ENCODE results near the gene S100A3. TPM values are rescaled to one million over a fixed set of nuclear protein-coding genes. Genes with fewer than 3 reads are reported as not detected.

S100A3 gene
- total and polyA plus RNA-seq, 4 donors, result not detected

DNA sequence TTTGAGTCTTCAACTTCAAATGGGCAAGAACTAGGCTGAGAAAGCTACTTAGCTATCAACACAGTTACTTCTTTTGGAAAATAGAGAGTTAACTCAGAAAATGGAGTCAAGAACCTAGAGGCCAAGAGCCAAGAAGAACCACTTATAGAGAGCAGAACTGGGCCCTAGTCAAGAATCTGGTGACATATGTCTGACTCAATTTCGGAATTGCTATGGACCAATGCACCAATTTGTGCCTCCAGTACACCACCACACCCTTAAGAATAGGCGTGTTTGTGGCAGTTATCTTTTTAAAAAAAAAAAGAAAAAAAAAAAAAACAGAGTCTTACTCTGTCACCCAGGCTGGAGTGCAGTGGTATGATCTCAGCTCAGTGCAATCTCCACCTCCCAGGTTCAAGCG, 8.8 kb upstream of the S100A3 start:
- no peaks in the 10 kb centered on the region for H3K4me1 ChIP-seq (ENCODE audit: control insufficient read depth in 4 of 4, insufficient read depth in 4 of 4, low read length in 3 of 4)
- DNase-seq (ENCODE audit: low spot score), result no peak
- 97% methylated on average over 3 of the region's 3 CpGs for WGBS
- H3K27ac ChIP-seq (ENCODE audit: low read depth in 1 of 2, low read length in 2 of 2), result no peak overlapping the region
- H3K9ac ChIP-seq (ENCODE audit: low read depth in 1 of 2, low read length in 2 of 2), result no peak overlapping the region
- H3K9me3 ChIP-seq (ENCODE audit: control insufficient read depth in 4 of 4, low read length in 3 of 4), result no peaks in the 10 kb centered on the region
- no peaks in the 10 kb centered on the region for H3K36me3 ChIP-seq (ENCODE audit: control insufficient read depth in 4 of 4, insufficient read depth in 3 of 4, low read depth in 1 of 4, low read length in 3 of 4)
- no peak overlapping the region for H3K4me3 ChIP-seq (ENCODE audit: low read depth in 1 of 3, low read length in 3 of 3)
- TF ChIP-seq, protein P1, sequence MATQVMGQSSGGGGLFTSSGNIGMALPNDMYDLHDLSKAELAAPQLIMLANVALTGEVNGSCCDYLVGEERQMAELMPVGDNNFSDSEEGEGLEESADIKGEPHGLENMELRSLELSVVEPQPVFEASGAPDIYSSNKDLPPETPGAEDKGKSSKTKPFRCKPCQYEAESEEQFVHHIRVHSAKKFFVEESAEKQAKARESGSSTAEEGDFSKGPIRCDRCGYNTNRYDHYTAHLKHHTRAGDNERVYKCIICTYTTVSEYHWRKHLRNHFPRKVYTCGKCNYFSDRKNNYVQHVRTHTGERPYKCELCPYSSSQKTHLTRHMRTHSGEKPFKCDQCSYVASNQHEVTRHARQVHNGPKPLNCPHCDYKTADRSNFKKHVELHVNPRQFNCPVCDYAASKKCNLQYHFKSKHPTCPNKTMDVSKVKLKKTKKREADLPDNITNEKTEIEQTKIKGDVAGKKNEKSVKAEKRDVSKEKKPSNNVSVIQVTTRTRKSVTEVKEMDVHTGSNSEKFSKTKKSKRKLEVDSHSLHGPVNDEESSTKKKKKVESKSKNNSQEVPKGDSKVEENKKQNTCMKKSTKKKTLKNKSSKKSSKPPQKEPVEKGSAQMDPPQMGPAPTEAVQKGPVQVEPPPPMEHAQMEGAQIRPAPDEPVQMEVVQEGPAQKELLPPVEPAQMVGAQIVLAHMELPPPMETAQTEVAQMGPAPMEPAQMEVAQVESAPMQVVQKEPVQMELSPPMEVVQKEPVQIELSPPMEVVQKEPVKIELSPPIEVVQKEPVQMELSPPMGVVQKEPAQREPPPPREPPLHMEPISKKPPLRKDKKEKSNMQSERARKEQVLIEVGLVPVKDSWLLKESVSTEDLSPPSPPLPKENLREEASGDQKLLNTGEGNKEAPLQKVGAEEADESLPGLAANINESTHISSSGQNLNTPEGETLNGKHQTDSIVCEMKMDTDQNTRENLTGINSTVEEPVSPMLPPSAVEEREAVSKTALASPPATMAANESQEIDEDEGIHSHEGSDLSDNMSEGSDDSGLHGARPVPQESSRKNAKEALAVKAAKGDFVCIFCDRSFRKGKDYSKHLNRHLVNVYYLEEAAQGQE (IDR thresholded peaks at IDR 0.05), result no peak
- TF ChIP-seq HNF4A (conservative IDR thresholded peaks at IDR 0.05) (no peak), YY1 (IDR thresholded peaks at IDR 0.05) (no peak), JUND (IDR thresholded peaks at IDR 0.05) (no peak), FOXA2 (IDR thresholded peaks at IDR 0.05) (no peak), SP1 (IDR thresholded peaks at IDR 0.05) (no peak), RXRA (IDR thresholded peaks at IDR 0.05) (no peak), GABPA (IDR thresholded peaks at IDR 0.05 in 1 of 2, conservative IDR thresholded peaks at IDR 0.05 in 1 of 2) (no peak), TAF1 (conservative IDR thresholded peaks at IDR 0.05) (no peak)
- TF ChIP-seq, protein P2, sequence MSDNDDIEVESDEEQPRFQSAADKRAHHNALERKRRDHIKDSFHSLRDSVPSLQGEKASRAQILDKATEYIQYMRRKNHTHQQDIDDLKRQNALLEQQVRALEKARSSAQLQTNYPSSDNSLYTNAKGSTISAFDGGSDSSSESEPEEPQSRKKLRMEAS (IDR thresholded peaks at IDR 0.05), result no peak
- H3K27me3 ChIP-seq (ENCODE audit: control insufficient read depth in 4 of 4, insufficient read depth in 4 of 4, low read length in 3 of 4), result no peaks in the 10 kb centered on the region

DNA sequence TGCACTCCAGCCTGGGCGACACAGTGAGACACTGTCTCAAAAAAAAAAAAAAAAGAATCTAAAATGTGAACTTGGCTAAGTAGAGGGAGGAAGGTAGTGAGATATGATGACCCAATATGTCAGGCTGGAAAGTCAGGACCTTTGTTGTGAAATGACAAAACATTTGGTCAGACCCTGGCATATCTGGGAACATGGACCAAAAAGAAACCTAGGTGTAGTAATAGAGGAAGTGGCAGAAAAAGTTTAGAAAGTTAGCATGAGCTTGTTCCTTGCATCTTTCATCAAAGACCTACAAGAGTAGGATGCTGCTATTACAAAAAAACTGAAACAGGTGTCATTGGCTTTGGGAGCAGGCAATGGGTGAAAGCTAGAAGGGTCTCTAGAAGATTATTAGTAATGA, 7.3 kb upstream of the S100A3 start:
- H3K9me3 ChIP-seq (ENCODE audit: control insufficient read depth in 4 of 4, low read length in 3 of 4), result no peaks in the 10 kb centered on the region
- H3K9ac ChIP-seq (ENCODE audit: low read depth in 1 of 2, low read length in 2 of 2), result no peak overlapping the region
- TF ChIP-seq FOXA2 (IDR thresholded peaks at IDR 0.05), result no peak
- no peaks in the 10 kb centered on the region for H3K36me3 ChIP-seq (ENCODE audit: control insufficient read depth in 4 of 4, insufficient read depth in 3 of 4, low read depth in 1 of 4, low read length in 3 of 4)
- 90% methylated on average over 1 of the region's 1 CpG for WGBS
- no peaks in the 10 kb centered on the region for H3K27me3 ChIP-seq (ENCODE audit: control insufficient read depth in 4 of 4, insufficient read depth in 4 of 4, low read length in 3 of 4)
- H3K4me3 ChIP-seq (ENCODE audit: low read depth in 1 of 3, low read length in 3 of 3), result no peak overlapping the region
- no peak overlapping the region for H3K27ac ChIP-seq (ENCODE audit: low read depth in 1 of 2, low read length in 2 of 2)
- H3K4me1 ChIP-seq (ENCODE audit: control insufficient read depth in 4 of 4, insufficient read depth in 4 of 4, low read length in 3 of 4), result no peaks in the 10 kb centered on the region
- DNase-seq (ENCODE audit: low spot score), result no peak

DNA sequence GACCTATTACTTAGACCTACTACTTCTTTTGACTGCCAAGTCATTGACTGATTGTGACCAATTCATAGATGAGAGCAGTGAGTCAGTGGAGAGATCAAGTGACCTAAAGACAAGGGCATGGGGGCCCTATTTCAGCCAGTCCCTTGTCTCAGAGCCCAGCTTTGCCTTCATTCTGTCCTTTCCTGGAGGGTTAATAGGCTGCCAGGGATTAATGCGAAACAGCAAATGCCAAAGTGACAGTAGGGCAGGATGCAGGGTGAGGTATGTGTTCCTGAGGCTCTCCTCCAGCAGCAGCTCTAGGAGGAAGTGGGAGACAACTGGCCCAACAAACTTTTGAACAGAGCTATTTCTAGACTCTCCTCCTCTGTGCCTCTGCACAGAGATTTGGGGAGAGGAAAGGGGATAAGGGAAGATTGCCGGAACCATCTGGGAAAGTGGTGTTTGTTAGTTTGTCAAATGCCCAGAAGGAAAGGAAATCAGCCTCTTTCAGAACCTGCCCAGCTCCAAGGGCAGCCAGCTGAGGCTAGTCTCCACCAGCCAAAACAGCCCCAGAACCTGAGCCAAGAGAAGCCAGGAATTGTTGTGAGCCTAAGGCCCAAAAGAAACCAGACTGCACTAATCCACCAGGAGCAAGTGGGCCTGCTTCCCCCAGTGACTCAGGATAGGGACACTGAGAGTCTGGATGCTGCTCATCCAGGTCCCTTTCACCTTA, 4.9 kb upstream of the S100A3 start:
- Histone ChIP-seq H3K9ac (ENCODE audit: low read depth in 1 of 2, low read length in 2 of 2) (no peak overlapping the region), H3K4me3 (ENCODE audit: low read depth in 1 of 3, low read length in 3 of 3) (no peak overlapping the region), H3K36me3 (ENCODE audit: control insufficient read depth in 4 of 4, insufficient read depth in 3 of 4, low read depth in 1 of 4, low read length in 3 of 4) (no peaks in the 10 kb centered on the region), H3K27me3 (ENCODE audit: control insufficient read depth in 4 of 4, insufficient read depth in 4 of 4, low read length in 3 of 4) (no peaks in the 10 kb centered on the region), H3K27ac (ENCODE audit: low read depth in 1 of 2, low read length in 2 of 2) (peak overlapping the region in 1 of 2 donors; percentile 16), H3K9me3 (ENCODE audit: control insufficient read depth in 4 of 4, low read length in 3 of 4) (no peaks in the 10 kb centered on the region), H3K4me1 (ENCODE audit: control insufficient read depth in 4 of 4, insufficient read depth in 4 of 4, low read length in 3 of 4) (no peaks in the 10 kb centered on the region)
- 85% methylated on average over 2 of the region's 2 CpGs for WGBS
- DNase-seq (ENCODE audit: low spot score), result no peak
- TF ChIP-seq SP1 (IDR thresholded peaks at IDR 0.05) (no peak), RXRA (IDR thresholded peaks at IDR 0.05) (no peak), FOXA1 (IDR thresholded peaks at IDR 0.05) (no peak), NR2F2 (IDR thresholded peaks at IDR 0.05) (no peak), HNF4G (IDR thresholded peaks at IDR 0.05) (no peak), GABPA (IDR thresholded peaks at IDR 0.05 in 1 of 2, conservative IDR thresholded peaks at IDR 0.05 in 1 of 2) (no peak), FOXA2 (IDR thresholded peaks at IDR 0.05) (no peak), YY1 (IDR thresholded peaks at IDR 0.05) (no peak), HNF4A (conservative IDR thresholded peaks at IDR 0.05) (no peak)
- TF ChIP-seq, protein P3, sequence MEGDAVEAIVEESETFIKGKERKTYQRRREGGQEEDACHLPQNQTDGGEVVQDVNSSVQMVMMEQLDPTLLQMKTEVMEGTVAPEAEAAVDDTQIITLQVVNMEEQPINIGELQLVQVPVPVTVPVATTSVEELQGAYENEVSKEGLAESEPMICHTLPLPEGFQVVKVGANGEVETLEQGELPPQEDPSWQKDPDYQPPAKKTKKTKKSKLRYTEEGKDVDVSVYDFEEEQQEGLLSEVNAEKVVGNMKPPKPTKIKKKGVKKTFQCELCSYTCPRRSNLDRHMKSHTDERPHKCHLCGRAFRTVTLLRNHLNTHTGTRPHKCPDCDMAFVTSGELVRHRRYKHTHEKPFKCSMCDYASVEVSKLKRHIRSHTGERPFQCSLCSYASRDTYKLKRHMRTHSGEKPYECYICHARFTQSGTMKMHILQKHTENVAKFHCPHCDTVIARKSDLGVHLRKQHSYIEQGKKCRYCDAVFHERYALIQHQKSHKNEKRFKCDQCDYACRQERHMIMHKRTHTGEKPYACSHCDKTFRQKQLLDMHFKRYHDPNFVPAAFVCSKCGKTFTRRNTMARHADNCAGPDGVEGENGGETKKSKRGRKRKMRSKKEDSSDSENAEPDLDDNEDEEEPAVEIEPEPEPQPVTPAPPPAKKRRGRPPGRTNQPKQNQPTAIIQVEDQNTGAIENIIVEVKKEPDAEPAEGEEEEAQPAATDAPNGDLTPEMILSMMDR (IDR thresholded peaks at IDR 0.05; ENCODE audit: low read depth, low read length, missing input control), result no peak
- TF ChIP-seq, protein P1 (IDR thresholded peaks at IDR 0.05), result no peak
- TF ChIP-seq, protein P4, sequence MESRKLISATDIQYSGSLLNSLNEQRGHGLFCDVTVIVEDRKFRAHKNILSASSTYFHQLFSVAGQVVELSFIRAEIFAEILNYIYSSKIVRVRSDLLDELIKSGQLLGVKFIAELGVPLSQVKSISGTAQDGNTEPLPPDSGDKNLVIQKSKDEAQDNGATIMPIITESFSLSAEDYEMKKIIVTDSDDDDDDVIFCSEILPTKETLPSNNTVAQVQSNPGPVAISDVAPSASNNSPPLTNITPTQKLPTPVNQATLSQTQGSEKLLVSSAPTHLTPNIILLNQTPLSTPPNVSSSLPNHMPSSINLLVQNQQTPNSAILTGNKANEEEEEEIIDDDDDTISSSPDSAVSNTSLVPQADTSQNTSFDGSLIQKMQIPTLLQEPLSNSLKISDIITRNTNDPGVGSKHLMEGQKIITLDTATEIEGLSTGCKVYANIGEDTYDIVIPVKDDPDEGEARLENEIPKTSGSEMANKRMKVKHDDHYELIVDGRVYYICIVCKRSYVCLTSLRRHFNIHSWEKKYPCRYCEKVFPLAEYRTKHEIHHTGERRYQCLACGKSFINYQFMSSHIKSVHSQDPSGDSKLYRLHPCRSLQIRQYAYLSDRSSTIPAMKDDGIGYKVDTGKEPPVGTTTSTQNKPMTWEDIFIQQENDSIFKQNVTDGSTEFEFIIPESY (IDR thresholded peaks at IDR 0.05), result no peak
- TF ChIP-seq, protein P2 (IDR thresholded peaks at IDR 0.05), result no peak
